ENCODE results near the gene TMEM198.

GRCh38 chr2:219592736-219593135, 48.9 kb downstream of the TMEM198 start:
- TF ChIP-seq CTCF (conservative IDR thresholded peaks at IDR 0.05; ENCODE audit: low read depth, low read length) (no peak), EZH2 (IDR thresholded peaks at IDR 0.05; ENCODE audit: low read length, unreplicated experiment) (no peak)

Data from PC-3 (cell line).